ENCODE data around the gene NFASC. TPM values are rescaled to one million over a fixed set of nuclear protein-coding genes. Genes with fewer than 3 reads are reported as not detected.

NFASC gene
- total and polyA plus RNA-seq, 8 donors: 1.1 to 54.2 (median 13.3) TPM

DNA sequence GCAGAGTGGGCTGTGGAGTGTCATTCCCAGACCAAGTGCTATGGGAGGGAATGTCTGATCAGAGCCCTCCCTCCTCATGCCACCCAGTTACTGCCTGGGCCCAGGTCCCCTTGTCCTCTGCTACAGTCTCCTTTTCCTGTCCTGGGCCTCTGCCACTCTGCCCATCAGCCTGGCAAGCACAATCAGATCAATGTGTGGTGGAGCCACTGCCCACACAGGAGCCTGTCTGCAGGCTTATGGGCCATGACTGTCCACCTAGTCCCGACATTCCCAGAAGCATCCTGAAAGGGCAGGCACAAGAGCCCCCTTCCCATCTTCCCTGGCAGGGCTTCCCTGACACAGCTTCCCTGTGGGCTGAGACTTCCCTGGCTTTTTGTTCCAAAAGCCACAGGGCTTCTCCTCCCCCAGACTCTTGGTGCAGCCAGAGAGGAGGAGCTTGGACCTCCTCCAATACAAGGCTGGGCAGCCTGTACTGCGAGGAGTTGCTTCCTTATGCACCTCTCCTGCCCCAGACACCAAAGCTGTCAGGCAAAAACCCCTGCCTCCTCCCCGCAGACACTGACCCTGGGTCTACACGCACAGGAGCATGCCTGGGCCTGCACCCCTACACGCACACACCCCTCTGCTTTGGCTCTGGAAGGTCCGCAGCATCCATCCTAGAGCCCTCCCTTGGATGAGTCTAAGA is 143.2 kb downstream of the NFASC start:
- Histone ChIP-seq H3K9me3 (no peaks in the 10 kb centered on the region), H3K4me1 (peaks cover 0 to 15% (median 11%) of the 10 kb centered on the region in 4 donors), H3K4me3 (no peak overlapping the region), H3K36me3 (peaks cover 0 to 12% (median 2%) of the 10 kb centered on the region in 4 donors), H3K27ac (no peak overlapping the region), H3K27me3 (no peaks in the 10 kb centered on the region)
- intact Hi-C loops (cut with DNase I; ENCODE audit: low total_unique reads): no loop called here
- TF ChIP-seq EP300 (IDR thresholded peaks at IDR 0.05): no peak
- TF ChIP-seq, protein P1, sequence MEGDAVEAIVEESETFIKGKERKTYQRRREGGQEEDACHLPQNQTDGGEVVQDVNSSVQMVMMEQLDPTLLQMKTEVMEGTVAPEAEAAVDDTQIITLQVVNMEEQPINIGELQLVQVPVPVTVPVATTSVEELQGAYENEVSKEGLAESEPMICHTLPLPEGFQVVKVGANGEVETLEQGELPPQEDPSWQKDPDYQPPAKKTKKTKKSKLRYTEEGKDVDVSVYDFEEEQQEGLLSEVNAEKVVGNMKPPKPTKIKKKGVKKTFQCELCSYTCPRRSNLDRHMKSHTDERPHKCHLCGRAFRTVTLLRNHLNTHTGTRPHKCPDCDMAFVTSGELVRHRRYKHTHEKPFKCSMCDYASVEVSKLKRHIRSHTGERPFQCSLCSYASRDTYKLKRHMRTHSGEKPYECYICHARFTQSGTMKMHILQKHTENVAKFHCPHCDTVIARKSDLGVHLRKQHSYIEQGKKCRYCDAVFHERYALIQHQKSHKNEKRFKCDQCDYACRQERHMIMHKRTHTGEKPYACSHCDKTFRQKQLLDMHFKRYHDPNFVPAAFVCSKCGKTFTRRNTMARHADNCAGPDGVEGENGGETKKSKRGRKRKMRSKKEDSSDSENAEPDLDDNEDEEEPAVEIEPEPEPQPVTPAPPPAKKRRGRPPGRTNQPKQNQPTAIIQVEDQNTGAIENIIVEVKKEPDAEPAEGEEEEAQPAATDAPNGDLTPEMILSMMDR (IDR thresholded peaks at IDR 0.05): no peak
- TF ChIP-seq POLR2AphosphoS5 (IDR thresholded peaks at IDR 0.05): no peak
- no peak for TF ChIP-seq POLR2A (IDR thresholded peaks at IDR 0.05)
- DNase-seq: peak; percentile 43 to 84
- WGBS, 5 donors: 36 to 38% (median 36%) methylated on average over 5 to 6 of the region's 6 CpGs

- no peak for DNase-seq
- no peaks in the 10 kb centered on the region for H3K9me3 ChIP-seq
- no peak for TF ChIP-seq EP300 (IDR thresholded peaks at IDR 0.05)
- no peak for TF ChIP-seq POLR2A (IDR thresholded peaks at IDR 0.05)
- no peak for TF ChIP-seq POLR2AphosphoS5 (IDR thresholded peaks at IDR 0.05)
- TF ChIP-seq, protein P1 (IDR thresholded peaks at IDR 0.05): no peak
- intact Hi-C loops (cut with DNase I; ENCODE audit: low total_unique reads): no loop called here
- H3K36me3 ChIP-seq: peaks cover 0 to 12% (median 2%) of the 10 kb centered on the region in 4 donors
- no peak overlapping the region for H3K4me3 ChIP-seq
- 50 to 59% (median 57%) methylated on average over 7 to 10 of the region's 10 CpGs for WGBS, 5 donors
- H3K27me3 ChIP-seq: no peaks in the 10 kb centered on the region
- peaks cover 0 to 15% (median 11%) of the 10 kb centered on the region in 4 donors for H3K4me1 ChIP-seq
- no peak overlapping the region for H3K27ac ChIP-seq
Measured at GRCh38 chr1:205014783-205015182, 144.1 kb downstream of the NFASC start.

GRCh38 chr1:205015241-205015640 is 144.6 kb downstream of the NFASC start:
- WGBS, 5 donors: 67 to 83% (median 81%) methylated on average over 1 to 9 of the region's 9 CpGs
- H3K4me3 ChIP-seq: no peak overlapping the region

GRCh38 chr1:205016075-205016474 is 145.4 kb downstream of the NFASC start:
- H3K27me3 ChIP-seq: no peaks in the 10 kb centered on the region
- peaks cover 0 to 12% (median 2%) of the 10 kb centered on the region in 4 donors for H3K36me3 ChIP-seq
- no peaks in the 10 kb centered on the region for H3K9me3 ChIP-seq
- no peak for DNase-seq
- WGBS, 5 donors: 89 to 93% (median 92%) methylated on average over 9 of the region's 9 CpGs
- H3K4me1 ChIP-seq: peaks cover 0 to 15% (median 11%) of the 10 kb centered on the region in 4 donors
- no peak overlapping the region for H3K4me3 ChIP-seq
- TF ChIP-seq POLR2A (IDR thresholded peaks at IDR 0.05) (no peak), POLR2AphosphoS5 (IDR thresholded peaks at IDR 0.05) (no peak), EP300 (IDR thresholded peaks at IDR 0.05) (no peak)
- TF ChIP-seq, protein P1 (IDR thresholded peaks at IDR 0.05): no peak
- intact Hi-C loops (cut with DNase I; ENCODE audit: low total_unique reads): no loop called here
- no peak overlapping the region for H3K27ac ChIP-seq

More at GRCh38 chr1:205015241-205015640, 144.6 kb downstream of the NFASC start:
- Histone ChIP-seq H3K27ac (no peak overlapping the region), H3K9me3 (no peaks in the 10 kb centered on the region), H3K27me3 (no peaks in the 10 kb centered on the region), H3K4me1 (peaks cover 0 to 15% (median 11%) of the 10 kb centered on the region in 4 donors), H3K36me3 (peaks cover 0 to 12% (median 2%) of the 10 kb centered on the region in 4 donors)
- intact Hi-C loops (cut with DNase I; ENCODE audit: low total_unique reads): no loop called here
- TF ChIP-seq, protein P1 (IDR thresholded peaks at IDR 0.05): no peak
- no peak for TF ChIP-seq POLR2AphosphoS5 (IDR thresholded peaks at IDR 0.05)
- no peak for TF ChIP-seq EP300 (IDR thresholded peaks at IDR 0.05)
- no peak for TF ChIP-seq POLR2A (IDR thresholded peaks at IDR 0.05)
- no peak for DNase-seq
